ENCODE measurements around the gene GABRG3.

GRCh38 chr15:27254801-27255200, 283.8 kb downstream of the GABRG3 start:
- TF ChIP-seq ZBTB33 (IDR thresholded peaks at IDR 0.05) (no peak), RAD21 (IDR thresholded peaks at IDR 0.05) (no peak), EGR1 (IDR thresholded peaks at IDR 0.05; ENCODE audit: low read depth in 2 of 2) (no peak), TAF1 (conservative IDR thresholded peaks at IDR 0.05) (no peak), GABPA (IDR thresholded peaks at IDR 0.05 in 1 of 2, conservative IDR thresholded peaks at IDR 0.05 in 1 of 2) (no peak)
- TF ChIP-seq, protein P1, sequence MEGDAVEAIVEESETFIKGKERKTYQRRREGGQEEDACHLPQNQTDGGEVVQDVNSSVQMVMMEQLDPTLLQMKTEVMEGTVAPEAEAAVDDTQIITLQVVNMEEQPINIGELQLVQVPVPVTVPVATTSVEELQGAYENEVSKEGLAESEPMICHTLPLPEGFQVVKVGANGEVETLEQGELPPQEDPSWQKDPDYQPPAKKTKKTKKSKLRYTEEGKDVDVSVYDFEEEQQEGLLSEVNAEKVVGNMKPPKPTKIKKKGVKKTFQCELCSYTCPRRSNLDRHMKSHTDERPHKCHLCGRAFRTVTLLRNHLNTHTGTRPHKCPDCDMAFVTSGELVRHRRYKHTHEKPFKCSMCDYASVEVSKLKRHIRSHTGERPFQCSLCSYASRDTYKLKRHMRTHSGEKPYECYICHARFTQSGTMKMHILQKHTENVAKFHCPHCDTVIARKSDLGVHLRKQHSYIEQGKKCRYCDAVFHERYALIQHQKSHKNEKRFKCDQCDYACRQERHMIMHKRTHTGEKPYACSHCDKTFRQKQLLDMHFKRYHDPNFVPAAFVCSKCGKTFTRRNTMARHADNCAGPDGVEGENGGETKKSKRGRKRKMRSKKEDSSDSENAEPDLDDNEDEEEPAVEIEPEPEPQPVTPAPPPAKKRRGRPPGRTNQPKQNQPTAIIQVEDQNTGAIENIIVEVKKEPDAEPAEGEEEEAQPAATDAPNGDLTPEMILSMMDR (IDR thresholded peaks at IDR 0.05; ENCODE audit: low read depth, low read length, missing input control): no peak
- TF ChIP-seq, protein P2, sequence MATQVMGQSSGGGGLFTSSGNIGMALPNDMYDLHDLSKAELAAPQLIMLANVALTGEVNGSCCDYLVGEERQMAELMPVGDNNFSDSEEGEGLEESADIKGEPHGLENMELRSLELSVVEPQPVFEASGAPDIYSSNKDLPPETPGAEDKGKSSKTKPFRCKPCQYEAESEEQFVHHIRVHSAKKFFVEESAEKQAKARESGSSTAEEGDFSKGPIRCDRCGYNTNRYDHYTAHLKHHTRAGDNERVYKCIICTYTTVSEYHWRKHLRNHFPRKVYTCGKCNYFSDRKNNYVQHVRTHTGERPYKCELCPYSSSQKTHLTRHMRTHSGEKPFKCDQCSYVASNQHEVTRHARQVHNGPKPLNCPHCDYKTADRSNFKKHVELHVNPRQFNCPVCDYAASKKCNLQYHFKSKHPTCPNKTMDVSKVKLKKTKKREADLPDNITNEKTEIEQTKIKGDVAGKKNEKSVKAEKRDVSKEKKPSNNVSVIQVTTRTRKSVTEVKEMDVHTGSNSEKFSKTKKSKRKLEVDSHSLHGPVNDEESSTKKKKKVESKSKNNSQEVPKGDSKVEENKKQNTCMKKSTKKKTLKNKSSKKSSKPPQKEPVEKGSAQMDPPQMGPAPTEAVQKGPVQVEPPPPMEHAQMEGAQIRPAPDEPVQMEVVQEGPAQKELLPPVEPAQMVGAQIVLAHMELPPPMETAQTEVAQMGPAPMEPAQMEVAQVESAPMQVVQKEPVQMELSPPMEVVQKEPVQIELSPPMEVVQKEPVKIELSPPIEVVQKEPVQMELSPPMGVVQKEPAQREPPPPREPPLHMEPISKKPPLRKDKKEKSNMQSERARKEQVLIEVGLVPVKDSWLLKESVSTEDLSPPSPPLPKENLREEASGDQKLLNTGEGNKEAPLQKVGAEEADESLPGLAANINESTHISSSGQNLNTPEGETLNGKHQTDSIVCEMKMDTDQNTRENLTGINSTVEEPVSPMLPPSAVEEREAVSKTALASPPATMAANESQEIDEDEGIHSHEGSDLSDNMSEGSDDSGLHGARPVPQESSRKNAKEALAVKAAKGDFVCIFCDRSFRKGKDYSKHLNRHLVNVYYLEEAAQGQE (IDR thresholded peaks at IDR 0.05): no peak

Measured in liver (tissue), 3 donors.